ENCODE results near the gene GRPEL2.

Gene GRPEL2

GRCh38 chr5:149319174-149319573 lies 26.1 kb upstream of the GRPEL2 start:
- DNase-seq (ENCODE audit: low read depth) = no peak

- no peak for DNase-seq (ENCODE audit: low read depth)
Observed at GRCh38 chr5:149320791-149321330, 24.4 kb upstream of the GRPEL2 start.

- no peak for DNase-seq (ENCODE audit: low read depth)
Observed at GRCh38 chr5:149322518-149322917, 22.8 kb upstream of the GRPEL2 start.

GRCh38 chr5:149323210-149323609 lies 22.1 kb upstream of the GRPEL2 start:
- DNase-seq (ENCODE audit: low read depth) = no peak

- DNase-seq (ENCODE audit: low read depth) = no peak
Observed at GRCh38 chr5:149323621-149324205, 21.6 kb upstream of the GRPEL2 start.

- no peak for DNase-seq (ENCODE audit: low read depth)
Observed at GRCh38 chr5:149324641-149325040, 20.7 kb upstream of the GRPEL2 start.

GRCh38 chr5:149325166-149325735 lies 20.0 kb upstream of the GRPEL2 start:
- no peak for DNase-seq (ENCODE audit: low read depth)

- no peak for DNase-seq (ENCODE audit: low read depth)
Observed at GRCh38 chr5:149325894-149326293, 19.4 kb upstream of the GRPEL2 start.

GRCh38 chr5:149326611-149327010 lies 18.7 kb upstream of the GRPEL2 start:
- no peak for DNase-seq (ENCODE audit: low read depth)

GRCh38 chr5:149328177-149328576 lies 17.1 kb upstream of the GRPEL2 start:
- DNase-seq (ENCODE audit: low read depth) = no peak

- no peak for DNase-seq (ENCODE audit: low read depth)
Observed at GRCh38 chr5:149333711-149334443, 11.4 kb upstream of the GRPEL2 start.

- DNase-seq (ENCODE audit: low read depth) = no peak
Observed at GRCh38 chr5:149337736-149338135, 7.6 kb upstream of the GRPEL2 start.

- no peak for DNase-seq (ENCODE audit: low read depth)
Observed at GRCh38 chr5:149338364-149338763, 6.9 kb upstream of the GRPEL2 start.

GRCh38 chr5:149340920-149341319 lies 4.4 kb upstream of the GRPEL2 start:
- DNase-seq (ENCODE audit: low read depth) = no peak

GRCh38 chr5:149341876-149342275 lies 3.4 kb upstream of the GRPEL2 start:
- no peak for DNase-seq (ENCODE audit: low read depth)

- no peak for DNase-seq (ENCODE audit: low read depth)
Observed at GRCh38 chr5:149344151-149344550, 1.1 kb upstream of the GRPEL2 start.

- no peak for DNase-seq (ENCODE audit: low read depth)
Observed at GRCh38 chr5:149345892-149346222, 558 bp downstream of the GRPEL2 start.

- no peak for DNase-seq (ENCODE audit: low read depth)
Observed at GRCh38 chr5:149348518-149348917, 3.2 kb downstream of the GRPEL2 start.

GRCh38 chr5:149349382-149349781 lies 4.1 kb downstream of the GRPEL2 start:
- no peak for DNase-seq (ENCODE audit: low read depth)

- no peak for DNase-seq (ENCODE audit: low read depth)
Observed at GRCh38 chr5:149352169-149352568, 6.9 kb downstream of the GRPEL2 start.

- DNase-seq (ENCODE audit: low read depth) = no peak
Observed at GRCh38 chr5:149353911-149354310, 8.6 kb downstream of the GRPEL2 start.

GRCh38 chr5:149355688-149356087 lies 10.4 kb downstream of the GRPEL2 start:
- no peak for DNase-seq (ENCODE audit: low read depth)

GRCh38 chr5:149356391-149356790 lies 11.1 kb downstream of the GRPEL2 start:
- no peak for DNase-seq (ENCODE audit: low read depth)
